ENCODE results near the gene DPP9.

DNA sequence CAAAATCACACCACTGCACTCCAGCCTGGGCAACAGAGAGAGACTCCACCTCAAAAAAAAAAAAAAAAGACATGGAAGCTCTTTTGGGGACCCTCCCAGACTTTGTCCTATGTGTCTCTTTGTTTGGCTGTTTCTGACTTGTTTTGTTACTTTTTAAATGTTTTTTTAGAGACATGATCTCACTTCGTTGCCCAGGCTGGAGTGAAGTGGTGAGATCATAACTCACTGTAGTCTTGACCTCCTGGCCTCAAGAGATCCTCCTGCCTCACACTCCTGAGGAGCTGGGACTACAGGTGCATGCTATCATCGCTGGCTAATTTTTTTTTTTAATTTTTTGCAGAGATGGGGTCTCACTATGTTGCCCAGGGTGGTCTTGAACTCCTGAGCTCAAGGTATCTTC is 16.4 kb upstream of the DPP9 start:
- no peak for TF ChIP-seq FOXM1 (IDR thresholded peaks at IDR 0.05; ENCODE audit: borderline replicate concordance, low read depth)
- no peak for TF ChIP-seq EP300 (IDR thresholded peaks at IDR 0.05; ENCODE audit: borderline replicate concordance)
- TF ChIP-seq, protein P1, sequence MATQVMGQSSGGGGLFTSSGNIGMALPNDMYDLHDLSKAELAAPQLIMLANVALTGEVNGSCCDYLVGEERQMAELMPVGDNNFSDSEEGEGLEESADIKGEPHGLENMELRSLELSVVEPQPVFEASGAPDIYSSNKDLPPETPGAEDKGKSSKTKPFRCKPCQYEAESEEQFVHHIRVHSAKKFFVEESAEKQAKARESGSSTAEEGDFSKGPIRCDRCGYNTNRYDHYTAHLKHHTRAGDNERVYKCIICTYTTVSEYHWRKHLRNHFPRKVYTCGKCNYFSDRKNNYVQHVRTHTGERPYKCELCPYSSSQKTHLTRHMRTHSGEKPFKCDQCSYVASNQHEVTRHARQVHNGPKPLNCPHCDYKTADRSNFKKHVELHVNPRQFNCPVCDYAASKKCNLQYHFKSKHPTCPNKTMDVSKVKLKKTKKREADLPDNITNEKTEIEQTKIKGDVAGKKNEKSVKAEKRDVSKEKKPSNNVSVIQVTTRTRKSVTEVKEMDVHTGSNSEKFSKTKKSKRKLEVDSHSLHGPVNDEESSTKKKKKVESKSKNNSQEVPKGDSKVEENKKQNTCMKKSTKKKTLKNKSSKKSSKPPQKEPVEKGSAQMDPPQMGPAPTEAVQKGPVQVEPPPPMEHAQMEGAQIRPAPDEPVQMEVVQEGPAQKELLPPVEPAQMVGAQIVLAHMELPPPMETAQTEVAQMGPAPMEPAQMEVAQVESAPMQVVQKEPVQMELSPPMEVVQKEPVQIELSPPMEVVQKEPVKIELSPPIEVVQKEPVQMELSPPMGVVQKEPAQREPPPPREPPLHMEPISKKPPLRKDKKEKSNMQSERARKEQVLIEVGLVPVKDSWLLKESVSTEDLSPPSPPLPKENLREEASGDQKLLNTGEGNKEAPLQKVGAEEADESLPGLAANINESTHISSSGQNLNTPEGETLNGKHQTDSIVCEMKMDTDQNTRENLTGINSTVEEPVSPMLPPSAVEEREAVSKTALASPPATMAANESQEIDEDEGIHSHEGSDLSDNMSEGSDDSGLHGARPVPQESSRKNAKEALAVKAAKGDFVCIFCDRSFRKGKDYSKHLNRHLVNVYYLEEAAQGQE (IDR thresholded peaks at IDR 0.05; ENCODE audit: low read depth), result no peak
- TF ChIP-seq CEBPB (IDR thresholded peaks at IDR 0.05), result no peak
- TF ChIP-seq MAX (IDR thresholded peaks at IDR 0.05), result no peak
- no peak for TF ChIP-seq TEAD4 (IDR thresholded peaks at IDR 0.05)
